Neural crest cell (in vitro differentiated cells): ENCODE data around the gene GCNT2. TPM values are rescaled to one million over a fixed set of nuclear protein-coding genes. Genes with fewer than 3 reads are reported as not detected.
"Not testable (repeated sequence)": the region's sequence is repeated elsewhere in the genome, so short reads cannot be mapped to it uniquely, and the experiment has no call there.

Experiments used
- DNase-seq: peaks from one replicate; pipeline ENCODE4 v3.0.0; 2021; ENCODE audit warnings: low read depth, mixed read lengths, low spot score
- H3K27ac Mint-ChIP-seq: one replicate; pipeline ENCODE4 v1.8.0; 2021; ENCODE audit warnings: mild to moderate bottlenecking, mixed read lengths; ENCODE audit not compliant: unreplicated experiment
- H3K27me3 Mint-ChIP-seq: 2 replicates; pipeline ENCODE4 v1.8.0; 2021; ENCODE audit warnings: low read depth, mild to moderate bottlenecking, mixed read lengths
- H3K36me3 Mint-ChIP-seq: 2 replicates; pipeline ENCODE4 v1.8.0; 2021; ENCODE audit warnings: low read depth, mild to moderate bottlenecking, mixed read lengths
- H3K4me1 Mint-ChIP-seq: 2 replicates; pipeline ENCODE4 v1.8.0; 2021; ENCODE audit warnings: mixed read lengths
- H3K4me3 Mint-ChIP-seq: one replicate; pipeline ENCODE4 v1.8.0; 2021; ENCODE audit warnings: mild to moderate bottlenecking, mixed read lengths
- H3K9me3 Mint-ChIP-seq: 2 replicates; pipeline ENCODE4 v1.8.0; 2021; ENCODE audit warnings: mixed read lengths
- total RNA-seq: library from RNA; stranded (reverse); gene quantifications from 2 replicates; pipeline ENCODE4 v1.2.1, GENCODE V29; 2021
- TF ChIP-seq, protein P1 (sequence below): fragments of 200-600 bp; sonication (generic); conservative IDR thresholded peaks from 2 replicates; pipeline ENCODE4 v1.5.0; 2021; ENCODE audit warnings: antibody characterized with exemption, mild to moderate bottlenecking

The GCNT2 gene
- total RNA-seq, 1 donor from 2014 or later = 6.4 TPM

DNA sequence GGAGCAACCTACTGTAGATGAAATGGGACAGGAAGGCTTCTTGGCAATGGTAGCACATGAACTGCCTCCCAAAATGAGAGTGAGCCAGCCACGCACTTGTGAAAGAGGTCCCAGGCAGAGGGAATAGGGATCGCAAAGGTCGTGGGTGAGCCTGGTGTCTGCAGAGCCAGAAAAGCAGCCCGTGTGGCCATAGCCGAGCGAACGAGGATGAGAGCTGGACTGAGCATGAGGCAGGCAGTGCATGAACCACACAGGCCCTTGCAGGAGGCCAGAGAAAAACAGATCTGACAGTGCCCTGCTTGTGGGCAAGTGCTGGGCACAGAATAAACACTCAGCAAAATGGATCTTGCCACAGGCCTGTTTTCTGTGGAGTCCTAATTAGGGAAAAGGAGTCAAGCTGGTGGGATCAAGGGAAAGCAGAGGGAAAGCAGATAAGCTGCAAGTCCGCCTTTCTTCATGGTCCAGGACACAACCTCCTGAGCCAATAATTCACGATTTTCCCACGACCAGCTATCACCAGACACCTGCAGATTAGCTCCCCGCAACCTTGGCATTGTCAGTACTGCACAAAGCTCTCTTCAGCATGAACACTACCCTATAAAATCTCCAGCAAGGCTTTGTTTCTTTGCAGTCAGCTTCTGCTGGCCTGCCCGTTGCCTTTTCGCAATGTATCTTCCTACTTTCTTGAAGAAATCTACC, 44.0 kb downstream of the GCNT2 start:
- Mint-ChIP-seq H3K9me3 (no peaks in the 10 kb centered on the region), H3K4me1 (peaks cover 8% of the 10 kb centered on the region), H3K27ac (peak overlapping the region; percentile 69), H3K36me3 (no peaks in the 10 kb centered on the region), H3K4me3 (no peak overlapping the region), H3K27me3 (peaks cover 4% of the 10 kb centered on the region)
- DNase-seq = no peak
- TF ChIP-seq, protein P1, sequence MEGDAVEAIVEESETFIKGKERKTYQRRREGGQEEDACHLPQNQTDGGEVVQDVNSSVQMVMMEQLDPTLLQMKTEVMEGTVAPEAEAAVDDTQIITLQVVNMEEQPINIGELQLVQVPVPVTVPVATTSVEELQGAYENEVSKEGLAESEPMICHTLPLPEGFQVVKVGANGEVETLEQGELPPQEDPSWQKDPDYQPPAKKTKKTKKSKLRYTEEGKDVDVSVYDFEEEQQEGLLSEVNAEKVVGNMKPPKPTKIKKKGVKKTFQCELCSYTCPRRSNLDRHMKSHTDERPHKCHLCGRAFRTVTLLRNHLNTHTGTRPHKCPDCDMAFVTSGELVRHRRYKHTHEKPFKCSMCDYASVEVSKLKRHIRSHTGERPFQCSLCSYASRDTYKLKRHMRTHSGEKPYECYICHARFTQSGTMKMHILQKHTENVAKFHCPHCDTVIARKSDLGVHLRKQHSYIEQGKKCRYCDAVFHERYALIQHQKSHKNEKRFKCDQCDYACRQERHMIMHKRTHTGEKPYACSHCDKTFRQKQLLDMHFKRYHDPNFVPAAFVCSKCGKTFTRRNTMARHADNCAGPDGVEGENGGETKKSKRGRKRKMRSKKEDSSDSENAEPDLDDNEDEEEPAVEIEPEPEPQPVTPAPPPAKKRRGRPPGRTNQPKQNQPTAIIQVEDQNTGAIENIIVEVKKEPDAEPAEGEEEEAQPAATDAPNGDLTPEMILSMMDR = no peak

DNA sequence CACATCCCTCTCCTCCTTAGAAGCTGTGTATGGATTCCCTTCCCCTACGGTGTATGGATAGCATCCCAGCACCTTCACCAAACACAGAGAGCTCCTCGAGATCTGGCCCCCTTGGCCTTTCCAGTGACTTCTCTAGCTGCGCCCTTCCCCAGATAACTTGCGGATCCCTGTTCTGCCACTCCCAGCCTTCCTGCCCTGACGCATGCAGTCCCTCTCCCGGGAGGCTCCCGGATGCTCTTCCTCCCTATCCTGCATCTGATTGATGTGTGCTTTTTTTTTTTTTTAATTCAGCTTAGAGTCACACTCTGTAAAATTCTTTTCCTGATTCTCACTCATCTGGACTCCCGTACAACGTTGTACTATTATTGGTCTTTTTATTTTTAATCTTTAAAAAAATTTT, 44.8 kb downstream of the GCNT2 start:
- peaks cover under 1% of the 10 kb centered on the region for H3K4me1 Mint-ChIP-seq

DNA sequence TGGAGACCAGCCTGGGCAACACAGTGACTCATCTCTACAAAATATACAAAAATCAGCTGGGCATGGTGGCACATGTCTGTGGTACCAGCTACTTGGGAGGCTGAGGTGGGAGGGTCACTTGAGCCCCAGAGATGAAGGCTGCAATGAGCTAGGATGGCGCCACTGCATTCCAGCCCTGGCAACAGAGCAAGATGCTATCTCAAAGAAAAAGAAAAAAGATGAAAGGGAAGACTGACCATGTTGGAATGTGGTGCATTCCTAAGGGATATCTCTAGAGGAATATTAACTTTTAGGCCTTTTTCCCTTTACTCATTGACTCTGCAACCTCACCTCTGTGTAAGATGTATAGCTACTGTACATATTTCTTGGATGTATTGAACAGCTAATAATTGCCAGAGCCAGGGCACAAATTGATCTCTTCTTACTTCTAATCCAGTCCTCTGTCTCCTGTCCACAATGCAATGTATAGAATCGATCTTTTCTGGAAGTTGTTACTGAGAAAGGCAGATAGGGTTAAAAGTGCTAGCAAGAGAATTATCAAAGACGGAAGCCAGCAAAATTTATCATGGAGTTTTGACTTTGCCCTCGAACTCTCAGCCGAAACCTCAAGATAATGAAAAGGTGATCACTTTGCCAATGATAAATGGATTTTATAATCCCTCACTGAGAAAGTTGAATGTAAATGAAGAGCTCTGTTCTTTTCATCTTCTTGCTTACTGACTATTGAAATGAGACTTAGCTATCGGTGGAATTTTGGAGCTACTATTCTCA, 46.3 kb downstream of the GCNT2 start:
- no peaks in the 10 kb centered on the region for H3K27me3 Mint-ChIP-seq
- H3K9me3 Mint-ChIP-seq = no peaks in the 10 kb centered on the region
- no peak overlapping the region for H3K4me3 Mint-ChIP-seq
- H3K4me1 Mint-ChIP-seq = no peaks in the 10 kb centered on the region
- no peak for DNase-seq
- no peak overlapping the region for H3K27ac Mint-ChIP-seq
- TF ChIP-seq, protein P1 = no peak
- H3K36me3 Mint-ChIP-seq = peaks cover 3% of the 10 kb centered on the region

More for the DNA sequence above, 44.8 kb downstream of the GCNT2 start:
- Mint-ChIP-seq H3K4me3 (no peak overlapping the region), H3K27me3 (no peaks in the 10 kb centered on the region), H3K9me3 (no peaks in the 10 kb centered on the region), H3K27ac (no peak overlapping the region), H3K36me3 (no peaks in the 10 kb centered on the region)
- TF ChIP-seq, protein P1 = no peak
- DNase-seq = no peak

- H3K4me3 Mint-ChIP-seq = no peak overlapping the region
- no peak overlapping the region for H3K27ac Mint-ChIP-seq
- peaks cover 3% of the 10 kb centered on the region for H3K36me3 Mint-ChIP-seq
- DNase-seq = no peak
- H3K4me1 Mint-ChIP-seq = no peaks in the 10 kb centered on the region
- TF ChIP-seq, protein P1 = no peak
- no peaks in the 10 kb centered on the region for H3K9me3 Mint-ChIP-seq
- H3K27me3 Mint-ChIP-seq = no peaks in the 10 kb centered on the region
Observed at GRCh38 chr6:10569392-10570127, 48.4 kb downstream of the GCNT2 start.

GRCh38 chr6:10575519-10575918, 54.4 kb downstream of the GCNT2 start:
- not testable (repeated sequence) for H3K36me3 Mint-ChIP-seq, DNase-seq, H3K27ac Mint-ChIP-seq, H3K9me3 Mint-ChIP-seq, H3K4me1 Mint-ChIP-seq, H3K4me3 Mint-ChIP-seq, H3K27me3 Mint-ChIP-seq
